Natural killer cell (primary cell): Measurements from ENCODE around the gene OR9Q1. TPM values are rescaled to one million over a fixed set of nuclear protein-coding genes. Genes with fewer than 3 reads are reported as not detected.

ENCODE experiments used
- ATAC-seq, 3 donors: fragments of 150-1000 bp in 2 of 3; fragments of 200-7000 bp in 1 of 3; cut with Tn5 transposase; 1 replicate in 1 of 3; 2 replicates in 2 of 3; pipeline ENCODE4 v1.10.0; 2021; ENCODE audit warnings: mild to moderate bottlenecking in 2 of 3, moderate library complexity in 2 of 3
- DNase-seq, 2 donors: peaks; one replicate each; pipeline versions ENCODE4 v3.0.0 to v3.0.0-alpha.2; 2013 to 2021; ENCODE audit warnings: mixed read lengths in 1 of 2
- H3K27ac ChIP-seq: one replicate; pipeline ENCODE4 v1.5.1; 2013; ENCODE audit warnings: mild to moderate bottlenecking, low read length
- H3K27me3 ChIP-seq: one replicate; pipeline ENCODE4 v1.6.1; 2013; ENCODE audit warnings: low read length; ENCODE audit not compliant: control insufficient read depth, insufficient read depth
- H3K36me3 ChIP-seq: one replicate; pipeline ENCODE4 v1.6.1; 2013; ENCODE audit warnings: low read length; ENCODE audit not compliant: control insufficient read depth, insufficient read depth
- H3K4me1 ChIP-seq: one replicate; pipeline ENCODE4 v1.6.1; 2013; ENCODE audit warnings: low read length; ENCODE audit not compliant: control insufficient read depth, insufficient read depth
- H3K4me3 ChIP-seq: one replicate; pipeline ENCODE4 v1.5.1; 2013; ENCODE audit warnings: low read length
- H3K9me3 ChIP-seq: one replicate; pipeline ENCODE4 v1.6.1; 2013; ENCODE audit warnings: low read length; ENCODE audit not compliant: control insufficient read depth, insufficient read depth
- H3K27ac Mint-ChIP-seq, 2 donors: one replicate each; pipeline ENCODE4 v1.8.0; 2022; ENCODE audit warnings: mild to moderate bottlenecking in 2 of 2, mixed read lengths in 2 of 2, moderate library complexity in 1 of 2
- H3K27me3 Mint-ChIP-seq, 2 donors: one replicate each; pipeline ENCODE4 v1.8.0; 2022; ENCODE audit warnings: low read depth in 2 of 2, mixed read lengths in 2 of 2
- H3K36me3 Mint-ChIP-seq: one replicate; pipeline ENCODE4 v1.8.0; 2022; ENCODE audit warnings: mixed read lengths
- H3K4me1 Mint-ChIP-seq, 2 donors: one replicate each; pipeline ENCODE4 v1.8.0; 2022; ENCODE audit warnings: mixed read lengths in 2 of 2
- H3K4me3 Mint-ChIP-seq: one replicate; pipeline ENCODE4 v1.8.0; 2022; ENCODE audit warnings: mild to moderate bottlenecking, moderate library complexity, mixed read lengths
- H3K9me3 Mint-ChIP-seq, 2 donors: one replicate each; pipeline ENCODE4 v1.8.0; 2022; ENCODE audit warnings: mixed read lengths in 2 of 2
- WGBS: methylation state at CpG from one replicate; pipeline ENCODE4 v1.1.7; 2013; ENCODE audit warnings: missing lambda C conversion rate; ENCODE audit not compliant: insufficient coverage; 5-methylcytosine and 5-hydroxymethylcytosine counted together
- intact Hi-C: fragments of 100-400 bp; cut with micrococcal nuclease; formaldehyde crosslinking; loops from one replicate; pipeline ENCODE4 v1.14.2; 2022
- total RNA-seq, 4 donors: library from RNA; stranded (reverse); fragments of 120-200 nt in 1 of 4; gene quantifications; one replicate each; pipeline versions ENCODE4 v1.2.3 to v1.2.4, GENCODE V29; 2013 to 2022
- TF ChIP-seq, protein P1 (sequence below): fragments of 200-600 bp; IDR thresholded peaks from one replicate; pipeline ENCODE4 v1.8.0; 2022; ENCODE audit warnings: antibody characterized with exemption

Gene OR9Q1
- total RNA-seq, 3 donors from 2014 or later (not counting 1 experiment from before 2014, with no cell fraction given) = not detected

DNA sequence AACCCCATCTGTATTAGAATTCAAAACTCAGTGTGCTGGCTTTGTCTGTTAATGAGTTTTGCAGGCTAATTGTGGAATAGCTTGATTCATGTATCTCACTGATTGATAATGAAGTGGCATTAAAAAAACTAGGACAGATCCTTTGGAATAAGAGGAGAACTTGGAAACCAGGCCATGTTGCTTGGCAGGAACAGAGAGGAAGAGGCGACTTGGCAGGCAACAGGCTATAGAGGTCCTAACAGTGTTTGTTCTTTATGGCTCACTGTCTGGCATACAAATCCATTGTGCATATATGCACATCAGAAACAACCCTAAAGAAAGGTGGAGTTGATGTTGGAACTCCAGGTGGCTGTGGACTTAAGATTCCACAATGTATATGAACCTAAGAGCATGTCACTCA lies 119.1 kb downstream of the OR9Q1 start:
- Mint-ChIP-seq H3K4me3 (no peak overlapping the region), H3K27me3 (peaks cover 0 to 7% of the 10 kb centered on the region in 2 donors), H3K27ac (no peak overlapping the region), H3K36me3 (no peaks in the 10 kb centered on the region), H3K4me1 (no peaks in the 10 kb centered on the region), H3K9me3 (peaks cover 0 to 7% of the 10 kb centered on the region in 2 donors)
- Histone ChIP-seq H3K27ac (no peak overlapping the region), H3K4me1 (no peaks in the 10 kb centered on the region), H3K27me3 (peaks cover 2% of the 10 kb centered on the region), H3K9me3 (no peaks in the 10 kb centered on the region), H3K36me3 (no peaks in the 10 kb centered on the region), H3K4me3 (no peak overlapping the region)
- ATAC-seq (no peak), DNase-seq (no peak)
- 86% methylated on average over 1 of the region's 1 CpG for WGBS
- intact Hi-C loops = no loop called here
- TF ChIP-seq, protein P1, sequence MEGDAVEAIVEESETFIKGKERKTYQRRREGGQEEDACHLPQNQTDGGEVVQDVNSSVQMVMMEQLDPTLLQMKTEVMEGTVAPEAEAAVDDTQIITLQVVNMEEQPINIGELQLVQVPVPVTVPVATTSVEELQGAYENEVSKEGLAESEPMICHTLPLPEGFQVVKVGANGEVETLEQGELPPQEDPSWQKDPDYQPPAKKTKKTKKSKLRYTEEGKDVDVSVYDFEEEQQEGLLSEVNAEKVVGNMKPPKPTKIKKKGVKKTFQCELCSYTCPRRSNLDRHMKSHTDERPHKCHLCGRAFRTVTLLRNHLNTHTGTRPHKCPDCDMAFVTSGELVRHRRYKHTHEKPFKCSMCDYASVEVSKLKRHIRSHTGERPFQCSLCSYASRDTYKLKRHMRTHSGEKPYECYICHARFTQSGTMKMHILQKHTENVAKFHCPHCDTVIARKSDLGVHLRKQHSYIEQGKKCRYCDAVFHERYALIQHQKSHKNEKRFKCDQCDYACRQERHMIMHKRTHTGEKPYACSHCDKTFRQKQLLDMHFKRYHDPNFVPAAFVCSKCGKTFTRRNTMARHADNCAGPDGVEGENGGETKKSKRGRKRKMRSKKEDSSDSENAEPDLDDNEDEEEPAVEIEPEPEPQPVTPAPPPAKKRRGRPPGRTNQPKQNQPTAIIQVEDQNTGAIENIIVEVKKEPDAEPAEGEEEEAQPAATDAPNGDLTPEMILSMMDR = no peak

- Histone ChIP-seq H3K4me1 (no peaks in the 10 kb centered on the region), H3K36me3 (no peaks in the 10 kb centered on the region), H3K9me3 (no peaks in the 10 kb centered on the region), H3K27me3 (peaks cover 2% of the 10 kb centered on the region), H3K27ac (no peak overlapping the region), H3K4me3 (no peak overlapping the region)
- Mint-ChIP-seq H3K36me3 (no peaks in the 10 kb centered on the region), H3K27ac (no peak overlapping the region), H3K4me3 (no peak overlapping the region), H3K27me3 (peaks cover 0 to 7% of the 10 kb centered on the region in 2 donors), H3K4me1 (no peaks in the 10 kb centered on the region), H3K9me3 (no peaks in the 10 kb centered on the region)
- intact Hi-C loops = loop anchor here (10.0 kb wide), 1 partner anchor 62 kb away; the partner anchor contains the start of gene OR1S1
- DNase-seq = no peak
- TF ChIP-seq, protein P1 = no peak
- 73% methylated on average over 3 of the region's 3 CpGs for WGBS
- ATAC-seq = no peak
These were observed 129.1 kb downstream of the OR9Q1 start for GRCh38 chr11:58152781-58153180.

DNA sequence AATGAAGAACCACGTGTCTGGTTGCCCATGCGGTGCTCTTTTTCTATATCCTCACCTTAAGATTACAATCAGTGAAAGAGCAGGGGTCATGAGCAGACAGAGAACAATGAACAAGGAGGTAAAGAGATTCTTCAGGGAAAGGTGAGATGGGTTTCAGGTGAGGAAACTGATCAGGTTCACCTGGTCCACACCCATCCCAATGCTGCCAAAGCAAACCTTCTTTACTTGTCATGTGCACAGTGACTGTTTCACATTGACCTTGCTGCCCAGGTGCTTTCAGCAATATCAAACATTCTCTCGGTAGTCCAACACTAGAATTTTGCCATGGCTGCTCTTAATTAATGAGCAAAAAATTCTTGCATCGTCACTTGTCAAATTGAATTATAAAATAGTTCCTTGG lies 140.7 kb downstream of the OR9Q1 start:
- no peaks in the 10 kb centered on the region for H3K27me3 ChIP-seq
- H3K4me3 Mint-ChIP-seq = no peak overlapping the region
- H3K4me1 ChIP-seq = no peaks in the 10 kb centered on the region
- H3K36me3 ChIP-seq = no peaks in the 10 kb centered on the region
- H3K27ac ChIP-seq = no peak overlapping the region
- no peak overlapping the region for H3K4me3 ChIP-seq
- H3K9me3 ChIP-seq = no peaks in the 10 kb centered on the region
- H3K9me3 Mint-ChIP-seq = peaks cover 0 to 2% of the 10 kb centered on the region in 2 donors
- H3K27me3 Mint-ChIP-seq = peaks cover 3 to 6% of the 10 kb centered on the region in 2 donors
- ATAC-seq (no peak), DNase-seq (no peak)
- TF ChIP-seq, protein P1 = no peak
- intact Hi-C loops = no loop called here
- WGBS = 76% methylated on average over 3 of the region's 4 CpGs
- no peaks in the 10 kb centered on the region for H3K36me3 Mint-ChIP-seq
- H3K27ac Mint-ChIP-seq = no peak overlapping the region
- H3K4me1 Mint-ChIP-seq = no peaks in the 10 kb centered on the region

GRCh38 chr11:58164990-58165389 lies 141.3 kb downstream of the OR9Q1 start:
- no peak overlapping the region for H3K4me3 Mint-ChIP-seq
- DNase-seq = no peak
- WGBS = 83% methylated on average over 1 of the region's 1 CpG

More at GRCh38 chr11:58164990-58165389, 141.3 kb downstream of the OR9Q1 start:
- no peaks in the 10 kb centered on the region for H3K9me3 Mint-ChIP-seq
- H3K36me3 Mint-ChIP-seq = no peaks in the 10 kb centered on the region
- H3K27ac Mint-ChIP-seq = no peak overlapping the region
- Histone ChIP-seq H3K9me3 (no peaks in the 10 kb centered on the region), H3K36me3 (no peaks in the 10 kb centered on the region), H3K27me3 (no peaks in the 10 kb centered on the region), H3K27ac (no peak overlapping the region), H3K4me3 (no peak overlapping the region), H3K4me1 (no peaks in the 10 kb centered on the region)
- H3K4me1 Mint-ChIP-seq = no peaks in the 10 kb centered on the region
- ATAC-seq = no peak
- peaks cover 6% of the 10 kb centered on the region in 2 donors for H3K27me3 Mint-ChIP-seq
- intact Hi-C loops = no loop called here
- TF ChIP-seq, protein P1 = no peak
